Renal cortex interstitium (tissue), 11 donors: ENCODE measurements around the gene SSPN. TPM values are rescaled to one million over a fixed set of nuclear protein-coding genes. Genes with fewer than 3 reads are reported as not detected.
A peak's percentile ranks its signal among the peaks of the same experiment; 100 is the strongest.

Experiments
- DNase-seq, 11 donors: peaks; one replicate each; pipeline ENCODE4 v3.0.0-alpha.2; 2013; ENCODE audit warnings: low read depth in 9 of 11, low spot score in 4 of 11; ENCODE audit errors: extremely low read depth in 1 of 11
- polyA plus RNA-seq, 3 donors: library from polyadenylated mRNA; unstranded; fragments of 120-200 nt; gene quantifications; one replicate each; pipeline ENCODE4 v1.2.1, GENCODE V29; 2013; ENCODE audit not compliant: insufficient read length in 3 of 3

SSPN gene
- polyA plus RNA-seq, 3 donors, result 14.2 to 17.7 (median 14.3) TPM

GRCh38 chr12:26274441-26275312 lies 79.3 kb downstream of the SSPN start:
- peak in 1 of 11 donors; percentile 39 for DNase-seq

- DNase-seq, result no peak
Observed at GRCh38 chr12:26275313-26276131, 80.1 kb downstream of the SSPN start.

GRCh38 chr12:26276709-26277108 lies 81.3 kb downstream of the SSPN start:
- no peak for DNase-seq

GRCh38 chr12:26277506-26278246 lies 82.3 kb downstream of the SSPN start:
- no peak for DNase-seq

GRCh38 chr12:26278266-26278665 lies 82.9 kb downstream of the SSPN start:
- no peak for DNase-seq

GRCh38 chr12:26278666-26279065 lies 83.3 kb downstream of the SSPN start:
- no peak for DNase-seq

- no peak for DNase-seq
Observed at GRCh38 chr12:26279091-26279490, 83.7 kb downstream of the SSPN start.

- no peak for DNase-seq
Observed at GRCh38 chr12:26279908-26280307, 84.5 kb downstream of the SSPN start.

- no peak for DNase-seq
Observed at GRCh38 chr12:26280869-26281268, 85.5 kb downstream of the SSPN start.

GRCh38 chr12:26281320-26281719 lies 85.9 kb downstream of the SSPN start:
- no peak for DNase-seq

GRCh38 chr12:26282339-26282940 lies 87.1 kb downstream of the SSPN start:
- no peak for DNase-seq

GRCh38 chr12:26283046-26283445 lies 87.7 kb downstream of the SSPN start:
- DNase-seq, result no peak

GRCh38 chr12:26283617-26284016 lies 88.2 kb downstream of the SSPN start:
- no peak for DNase-seq

GRCh38 chr12:26285401-26285800 lies 90.0 kb downstream of the SSPN start:
- DNase-seq, result no peak

GRCh38 chr12:26286186-26286585 lies 90.8 kb downstream of the SSPN start:
- DNase-seq, result no peak

- no peak for DNase-seq
Observed at GRCh38 chr12:26287671-26288381, 92.5 kb downstream of the SSPN start.

GRCh38 chr12:26290565-26290964 lies 95.2 kb downstream of the SSPN start:
- DNase-seq, result no peak

GRCh38 chr12:26292596-26292995 lies 97.2 kb downstream of the SSPN start:
- no peak for DNase-seq

GRCh38 chr12:26293612-26294011 lies 98.2 kb downstream of the SSPN start:
- no peak for DNase-seq
